Osteocyte (in vitro differentiated cells): ENCODE measurements around the gene LAD1. TPM values are rescaled to one million over a fixed set of nuclear protein-coding genes. Genes with fewer than 3 reads are reported as not detected.

Experiments
- DNase-seq: peaks from one replicate; pipeline ENCODE4 v3.0.0; 2021; ENCODE audit warnings: mixed read lengths; ENCODE audit not compliant: unreplicated experiment; ENCODE audit errors: extremely low spot score
- H3K27ac Mint-ChIP-seq: one replicate; pipeline ENCODE4 v1.8.0; 2021; ENCODE audit warnings: mild to moderate bottlenecking, mixed read lengths; ENCODE audit not compliant: unreplicated experiment
- H3K27me3 Mint-ChIP-seq: one replicate; pipeline ENCODE4 v1.8.0; 2021; ENCODE audit warnings: mixed read lengths; ENCODE audit not compliant: unreplicated experiment
- H3K36me3 Mint-ChIP-seq: one replicate; pipeline ENCODE4 v1.8.0; 2021; ENCODE audit warnings: mixed read lengths; ENCODE audit not compliant: unreplicated experiment
- H3K4me1 Mint-ChIP-seq: one replicate; pipeline ENCODE4 v1.8.0; 2021; ENCODE audit warnings: mixed read lengths; ENCODE audit not compliant: unreplicated experiment
- H3K4me3 Mint-ChIP-seq: one replicate; pipeline ENCODE4 v1.8.0; 2021; ENCODE audit warnings: mild to moderate bottlenecking, moderate library complexity, mixed read lengths; ENCODE audit not compliant: unreplicated experiment
- H3K9me3 Mint-ChIP-seq: one replicate; pipeline ENCODE4 v1.8.0; 2021; ENCODE audit warnings: mixed read lengths; ENCODE audit not compliant: unreplicated experiment
- total RNA-seq: library from RNA; stranded (reverse); gene quantifications from 2 replicates; pipeline ENCODE4 v1.2.1, GENCODE V29; 2021
- TF ChIP-seq, protein P1 (sequence below): fragments of 200-600 bp; sonication (generic); IDR thresholded peaks from 2 replicates; pipeline ENCODE4 v1.5.0; 2021; ENCODE audit warnings: antibody characterized with exemption, mild to moderate bottlenecking, moderate library complexity

LAD1 gene
- total RNA-seq, 1 donor from 2014 or later: 0.16 TPM

DNA sequence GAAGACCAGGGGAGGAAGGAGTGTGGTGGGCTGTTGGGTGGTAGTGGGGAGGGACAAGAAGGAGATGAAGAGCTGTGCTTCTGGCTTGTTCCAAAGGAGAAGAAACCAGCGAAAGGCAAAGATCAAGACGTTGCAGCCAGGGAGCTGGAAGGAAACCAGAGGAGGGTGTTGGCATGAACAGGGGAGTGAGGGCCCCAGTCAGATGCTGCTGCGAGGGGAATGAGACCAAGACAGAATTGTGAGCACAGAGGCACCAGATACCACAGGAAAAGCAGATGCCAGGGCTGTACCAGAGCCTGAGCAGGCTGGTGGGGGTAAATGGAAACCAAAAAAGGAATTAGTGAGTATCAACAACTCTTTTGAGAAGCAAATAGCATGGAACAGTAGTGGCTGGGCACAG lies 6.0 kb downstream of the LAD1 start:
- no peak for DNase-seq
- H3K27me3 Mint-ChIP-seq: peaks cover 10% of the 10 kb centered on the region
- no peak overlapping the region for H3K4me3 Mint-ChIP-seq
- peaks cover 22% of the 10 kb centered on the region for H3K4me1 Mint-ChIP-seq
- peaks cover 3% of the 10 kb centered on the region for H3K36me3 Mint-ChIP-seq
- TF ChIP-seq, protein P1, sequence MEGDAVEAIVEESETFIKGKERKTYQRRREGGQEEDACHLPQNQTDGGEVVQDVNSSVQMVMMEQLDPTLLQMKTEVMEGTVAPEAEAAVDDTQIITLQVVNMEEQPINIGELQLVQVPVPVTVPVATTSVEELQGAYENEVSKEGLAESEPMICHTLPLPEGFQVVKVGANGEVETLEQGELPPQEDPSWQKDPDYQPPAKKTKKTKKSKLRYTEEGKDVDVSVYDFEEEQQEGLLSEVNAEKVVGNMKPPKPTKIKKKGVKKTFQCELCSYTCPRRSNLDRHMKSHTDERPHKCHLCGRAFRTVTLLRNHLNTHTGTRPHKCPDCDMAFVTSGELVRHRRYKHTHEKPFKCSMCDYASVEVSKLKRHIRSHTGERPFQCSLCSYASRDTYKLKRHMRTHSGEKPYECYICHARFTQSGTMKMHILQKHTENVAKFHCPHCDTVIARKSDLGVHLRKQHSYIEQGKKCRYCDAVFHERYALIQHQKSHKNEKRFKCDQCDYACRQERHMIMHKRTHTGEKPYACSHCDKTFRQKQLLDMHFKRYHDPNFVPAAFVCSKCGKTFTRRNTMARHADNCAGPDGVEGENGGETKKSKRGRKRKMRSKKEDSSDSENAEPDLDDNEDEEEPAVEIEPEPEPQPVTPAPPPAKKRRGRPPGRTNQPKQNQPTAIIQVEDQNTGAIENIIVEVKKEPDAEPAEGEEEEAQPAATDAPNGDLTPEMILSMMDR: no peak
- no peak overlapping the region for H3K27ac Mint-ChIP-seq
- no peaks in the 10 kb centered on the region for H3K9me3 Mint-ChIP-seq

DNA sequence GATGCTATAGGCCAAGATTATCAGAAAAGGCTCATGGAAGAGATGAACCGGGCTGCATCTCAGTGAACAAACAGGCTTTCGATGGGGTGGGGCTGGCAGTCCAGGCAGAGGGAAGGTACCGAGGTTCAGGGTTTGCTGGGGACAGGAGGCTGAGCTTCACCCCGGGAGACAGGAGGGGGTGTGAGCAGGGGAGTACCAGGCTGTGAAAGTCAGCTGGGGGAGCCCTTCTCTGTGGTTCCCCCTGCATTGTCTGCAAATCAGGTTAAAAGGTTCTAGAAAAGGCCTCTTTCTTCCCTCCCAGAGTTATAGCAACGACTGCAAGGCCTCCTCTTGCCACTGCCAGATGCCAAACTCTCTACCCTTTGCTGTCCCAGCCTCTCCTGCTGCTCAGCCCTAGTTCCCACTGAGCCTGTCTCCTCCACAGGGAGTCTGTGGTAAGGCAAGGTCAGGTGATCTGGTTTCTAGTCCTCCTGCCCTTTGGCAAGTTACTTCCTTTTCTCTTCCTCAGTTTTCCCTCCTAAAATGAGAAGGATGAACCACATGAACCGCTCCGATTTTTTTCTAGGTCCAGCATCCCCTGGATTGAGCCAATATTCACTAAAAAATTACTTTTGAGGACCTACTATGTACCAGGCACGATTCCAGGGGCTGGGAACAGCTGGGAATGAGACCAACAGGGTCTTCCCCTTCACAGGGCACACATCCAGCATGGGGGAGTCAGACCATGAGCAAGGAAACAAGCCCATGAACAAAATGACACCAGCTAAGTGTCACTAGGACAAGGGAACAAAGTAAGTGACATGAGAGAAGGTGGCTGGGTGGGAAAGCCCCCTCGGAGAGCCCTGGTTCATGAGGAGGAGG lies 7.2 kb downstream of the LAD1 start:
- Mint-ChIP-seq H3K36me3 (peaks cover 3% of the 10 kb centered on the region), H3K27me3 (peaks cover 2% of the 10 kb centered on the region), H3K9me3 (no peaks in the 10 kb centered on the region), H3K4me3 (no peak overlapping the region), H3K4me1 (peaks cover 18% of the 10 kb centered on the region), H3K27ac (no peak overlapping the region)
- TF ChIP-seq, protein P1: no peak
- DNase-seq: no peak

DNA sequence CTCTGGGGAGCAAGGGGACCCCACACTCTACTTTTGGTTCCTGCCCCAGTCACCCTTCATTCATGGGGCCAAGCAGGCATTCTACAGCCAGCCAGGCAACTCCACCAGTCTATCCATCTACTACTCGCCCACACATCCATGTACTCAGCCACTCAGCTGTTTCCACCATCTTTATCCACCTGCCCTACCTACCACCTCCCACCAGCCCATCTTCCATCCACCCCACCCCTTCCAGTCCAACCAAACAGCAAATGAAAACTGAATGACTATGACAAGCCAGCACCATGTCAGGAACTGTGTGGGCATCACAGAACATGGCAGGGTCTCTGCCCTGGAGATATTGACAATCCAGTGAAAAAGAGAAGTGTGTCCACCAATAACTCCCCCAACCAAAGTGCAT lies 7.9 kb downstream of the LAD1 start:
- TF ChIP-seq, protein P1: no peak
- peaks cover 2% of the 10 kb centered on the region for H3K27me3 Mint-ChIP-seq
- no peak overlapping the region for H3K4me3 Mint-ChIP-seq
- no peaks in the 10 kb centered on the region for H3K9me3 Mint-ChIP-seq
- DNase-seq: no peak
- peaks cover 3% of the 10 kb centered on the region for H3K36me3 Mint-ChIP-seq
- peaks cover 18% of the 10 kb centered on the region for H3K4me1 Mint-ChIP-seq
- H3K27ac Mint-ChIP-seq: no peak overlapping the region

DNA sequence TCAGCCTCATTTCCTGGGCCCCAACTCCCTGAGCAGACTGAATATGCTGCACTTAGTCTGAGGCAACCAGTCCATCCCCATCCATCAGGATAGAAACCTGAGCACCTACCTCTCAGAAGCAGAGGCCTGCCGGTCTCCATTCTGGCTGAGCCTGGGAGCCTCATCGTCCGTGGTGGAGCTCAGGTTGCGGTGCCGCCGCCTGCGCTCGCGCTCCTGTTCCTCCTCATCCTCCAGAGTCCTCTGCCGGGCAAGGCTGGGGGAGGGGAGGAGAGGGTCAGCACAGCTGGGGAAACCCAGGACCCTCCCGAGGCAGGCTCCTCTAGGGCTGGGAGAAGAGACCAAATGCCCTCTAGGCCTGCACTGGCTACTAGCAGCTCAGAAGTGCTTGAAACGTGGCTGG lies 10.1 kb downstream of the LAD1 start:
- Mint-ChIP-seq H3K4me3 (no peak overlapping the region), H3K4me1 (peaks cover 22% of the 10 kb centered on the region), H3K36me3 (peaks cover 3% of the 10 kb centered on the region), H3K27ac (no peak overlapping the region), H3K9me3 (no peaks in the 10 kb centered on the region), H3K27me3 (peaks cover 2% of the 10 kb centered on the region)
- TF ChIP-seq, protein P1: no peak
- no peak for DNase-seq

DNA sequence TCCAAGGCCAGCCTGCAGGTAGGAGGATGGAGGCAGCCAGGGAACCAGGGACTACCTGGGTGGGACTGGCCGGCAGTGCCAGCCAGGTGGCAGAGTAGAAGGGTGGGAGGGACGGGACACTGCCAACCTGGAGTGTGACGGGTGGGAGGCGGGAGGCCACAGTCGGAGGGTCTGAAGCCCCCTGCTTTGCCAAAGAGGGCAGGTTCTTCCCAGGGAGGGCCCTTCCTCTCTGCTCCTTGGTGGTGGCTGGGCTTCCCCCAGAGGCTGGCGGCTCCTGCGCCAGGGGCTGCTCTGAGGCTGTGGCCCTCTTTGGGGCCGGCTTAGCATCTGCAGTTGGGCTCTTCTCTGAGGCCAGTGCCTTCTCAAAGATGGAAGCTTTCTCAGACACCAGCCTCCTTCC lies 12.9 kb downstream of the LAD1 start:
- Mint-ChIP-seq H3K27me3 (no peaks in the 10 kb centered on the region), H3K4me1 (peaks cover 20% of the 10 kb centered on the region), H3K4me3 (no peak overlapping the region), H3K9me3 (no peaks in the 10 kb centered on the region), H3K27ac (no peak overlapping the region), H3K36me3 (no peaks in the 10 kb centered on the region)
- TF ChIP-seq, protein P1: no peak
- no peak for DNase-seq
